Mesenteric fat pad (tissue), 1 donor: ENCODE data around the gene LIFR. TPM values are rescaled to one million over a fixed set of nuclear protein-coding genes. Genes with fewer than 3 reads are reported as not detected.

Experiments used
- DNase-seq: peaks from one replicate; pipeline ENCODE4 v3.0.0-alpha.2; 2020; ENCODE audit warnings: low spot score
- total RNA-seq: library from RNA; stranded (reverse); fragmentation: NEBNext Ultra II Directional; extraction: Animal tissue kit (Norgen Biotek cat#: 25700); gene quantifications from one replicate; pipeline ENCODE4 v1.2.1, GENCODE V29; 2021
- donor health status: DM: yes; HTN: yes; CAD: no.

LIFR gene
- total RNA-seq, 1 donor from 2014 or later, result 97.9 TPM

DNA sequence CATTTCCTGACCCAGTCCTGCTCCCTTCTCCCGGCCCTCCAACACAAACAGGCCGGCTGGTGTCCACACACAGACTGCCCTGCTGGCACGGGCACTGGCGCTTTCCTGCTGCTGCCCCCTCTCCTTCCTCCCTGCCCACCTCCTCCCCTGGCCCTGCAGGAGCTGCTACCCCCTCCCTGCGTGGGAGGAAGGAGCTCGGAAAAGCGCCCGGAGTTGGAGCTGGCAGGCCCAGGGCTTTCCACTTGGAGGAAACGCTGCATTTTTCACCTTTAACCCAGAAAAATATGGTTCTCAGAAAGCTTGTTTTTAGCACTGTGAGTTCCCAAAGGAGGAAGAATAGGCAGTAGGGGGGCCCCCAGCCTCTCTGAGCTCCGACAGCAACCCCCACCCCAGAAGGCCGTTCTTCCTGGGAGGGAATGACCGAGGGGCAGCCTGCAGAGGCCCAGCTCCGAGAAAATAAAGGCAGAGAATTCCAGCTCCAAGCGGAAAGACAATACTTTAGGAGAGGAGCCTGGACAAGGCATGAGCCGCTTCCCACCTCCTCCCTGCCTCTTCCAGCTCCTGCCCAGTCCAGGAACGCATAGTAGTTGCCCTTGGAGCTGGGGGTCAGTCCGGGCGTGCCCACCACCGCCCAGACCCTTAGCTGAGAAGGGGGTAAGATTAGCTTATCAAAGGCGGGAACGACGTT, 88.9 kb downstream of the LIFR start:
- no peak for DNase-seq

DNA sequence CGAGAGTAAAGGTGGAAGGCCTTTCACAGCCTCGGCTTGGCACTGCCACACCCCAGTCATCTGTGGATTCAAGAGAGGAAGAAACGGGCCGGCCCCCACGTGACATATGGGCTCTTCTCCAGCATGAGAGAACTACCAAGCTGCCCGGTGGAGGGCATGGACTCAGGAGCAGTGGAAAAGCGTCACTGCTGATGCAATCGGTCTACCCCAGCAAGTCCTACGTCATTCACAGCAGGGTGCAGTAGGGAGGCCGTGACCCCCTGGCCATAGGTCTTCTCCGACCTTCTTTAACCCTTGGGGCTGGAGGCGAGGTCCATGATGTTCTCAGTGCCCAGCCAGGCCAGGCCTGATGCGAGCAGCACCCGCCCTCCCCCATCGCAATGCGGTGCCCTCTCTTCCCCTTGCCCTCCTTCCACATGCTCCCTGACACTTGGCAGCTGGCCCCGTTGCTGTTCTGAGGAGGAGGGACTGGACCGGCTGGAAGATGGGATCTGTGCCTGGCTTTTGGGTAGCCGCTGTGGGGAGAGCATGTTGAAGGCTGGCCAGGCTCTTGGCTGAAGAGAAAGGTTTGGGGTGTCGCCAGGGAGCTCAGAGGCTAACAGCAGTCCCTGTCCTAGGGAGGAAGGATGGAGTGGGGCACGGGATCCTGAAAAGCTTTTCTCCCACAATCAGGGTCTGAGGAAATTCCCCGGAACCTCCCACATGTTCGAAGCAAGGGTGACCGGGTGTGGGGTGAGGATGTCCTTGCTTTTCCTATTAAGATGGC, 89.8 kb downstream of the LIFR start:
- DNase-seq, result no peak

DNA sequence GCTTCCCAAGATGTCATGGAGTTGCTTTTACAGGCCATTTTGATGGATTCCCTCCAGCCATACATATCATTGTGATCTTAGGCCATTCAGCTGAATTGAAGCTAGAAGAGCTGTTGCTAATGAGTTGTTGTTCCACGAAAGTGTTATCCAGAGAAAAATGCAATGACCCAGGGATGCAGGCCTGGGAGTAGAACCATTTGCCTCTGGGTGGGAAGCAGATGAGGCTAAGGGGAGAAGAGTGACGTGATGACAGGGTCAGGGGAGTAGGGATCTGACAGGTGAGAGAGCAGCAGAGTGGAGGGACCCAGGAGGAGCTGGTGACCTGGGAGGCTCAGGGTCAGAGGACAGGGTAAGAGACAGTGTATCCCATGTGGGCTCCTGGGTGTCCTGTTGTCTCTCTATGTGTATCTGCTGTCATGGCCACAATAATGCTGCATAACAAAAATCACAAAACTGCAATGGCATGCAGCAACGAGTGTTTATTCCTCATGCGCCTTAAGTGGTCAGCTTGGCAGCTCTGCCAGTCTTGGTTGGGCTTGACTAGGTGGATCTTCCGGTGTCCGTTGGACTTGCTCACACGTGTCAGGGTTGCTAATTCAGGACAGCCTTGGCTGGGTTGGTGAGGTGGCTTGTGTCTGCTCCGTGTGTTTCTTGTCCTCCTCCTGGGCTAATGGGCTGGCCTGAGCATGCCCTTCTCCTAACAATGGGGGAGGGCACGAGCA, 90.6 kb downstream of the LIFR start:
- DNase-seq, result no peak

DNA sequence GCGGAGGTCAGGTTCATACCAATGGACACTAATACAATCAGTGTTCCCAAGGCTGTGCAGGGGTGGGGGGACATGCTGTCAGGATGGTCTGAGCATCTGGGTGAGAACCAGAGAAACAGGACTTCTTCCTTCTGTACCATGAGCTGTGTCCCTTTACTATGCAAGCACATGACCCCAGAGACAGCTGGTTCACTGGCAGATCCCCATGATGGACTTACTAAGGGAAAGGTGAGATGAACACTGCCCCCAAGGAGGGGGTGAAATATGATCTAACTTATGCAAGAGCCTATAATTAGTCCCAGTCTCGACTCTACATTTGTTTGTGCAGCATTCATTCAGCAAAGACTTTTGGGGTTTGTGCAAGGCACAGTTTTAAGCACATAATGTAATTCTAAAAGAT, 91.4 kb downstream of the LIFR start:
- no peak for DNase-seq

DNA sequence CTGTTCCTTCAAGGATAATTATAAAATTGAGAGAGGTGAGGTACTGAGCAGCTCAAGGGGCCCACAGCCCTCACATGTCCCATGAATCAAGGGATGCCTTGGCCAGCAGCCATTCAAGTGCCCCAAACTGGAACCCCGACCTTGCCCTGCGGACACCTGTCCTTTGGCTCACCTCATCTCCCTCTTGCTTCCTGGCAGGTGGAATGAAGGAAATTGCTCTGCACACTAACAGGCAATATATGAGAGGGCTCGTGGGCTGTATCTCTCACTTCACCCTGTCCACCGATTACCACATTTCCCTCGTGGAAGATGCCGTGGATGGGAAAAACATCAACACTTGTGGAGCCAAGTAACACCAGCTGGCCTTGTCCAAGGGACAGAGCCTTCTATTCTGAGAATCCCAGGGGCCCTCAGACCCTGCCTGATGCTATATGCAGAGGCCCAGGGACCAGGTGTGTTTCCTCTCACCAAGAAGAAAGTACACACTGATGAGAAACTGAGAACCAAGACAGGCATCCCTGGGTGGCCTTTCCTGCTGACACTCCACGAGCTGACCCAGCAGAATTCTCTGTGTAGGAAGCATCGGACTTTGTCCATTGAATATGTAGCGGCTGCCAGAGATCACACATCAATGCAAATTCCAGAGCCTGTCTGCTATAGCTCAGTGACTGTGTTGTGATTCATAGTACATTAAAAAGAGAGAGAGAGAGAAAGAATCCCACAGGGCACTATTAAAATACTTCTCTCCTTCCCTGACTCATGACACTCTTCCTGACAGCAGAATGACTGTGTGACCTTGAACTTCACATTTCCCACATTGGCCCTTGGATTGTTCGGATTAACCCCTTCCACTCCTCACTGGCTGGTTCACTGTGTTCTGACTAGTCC, 92.6 kb downstream of the LIFR start:
- no peak for DNase-seq

DNA sequence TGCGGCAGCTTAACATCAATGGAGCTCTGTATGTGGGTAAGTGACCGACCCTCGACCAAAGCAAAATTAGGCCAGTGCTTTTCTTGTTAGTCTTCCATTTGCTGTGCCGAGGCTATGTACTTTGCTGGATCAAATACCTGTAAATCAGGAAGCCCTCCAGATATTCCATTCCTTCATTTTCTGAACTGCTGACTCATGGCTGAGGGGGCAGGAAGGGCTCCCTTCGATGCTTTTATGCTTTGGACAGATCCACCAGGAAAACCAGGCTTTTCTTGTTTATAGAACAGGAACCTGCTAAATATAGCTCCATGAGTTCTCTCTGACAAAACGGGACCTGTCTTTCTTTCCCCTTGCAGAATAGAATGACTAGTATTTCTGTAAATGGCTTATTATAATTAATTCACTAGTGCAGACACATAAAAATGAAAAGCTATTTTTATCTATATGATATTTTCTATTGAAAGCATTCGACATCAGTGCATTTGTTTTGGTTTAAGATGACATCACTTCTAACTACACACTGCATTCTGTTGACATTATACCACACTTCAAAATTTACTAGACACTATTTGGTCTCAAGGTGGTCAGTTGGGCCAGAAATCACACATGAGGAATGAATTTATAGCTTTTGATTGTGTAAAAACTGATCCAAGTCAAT, 93.3 kb downstream of the LIFR start:
- DNase-seq, result no peak

DNA sequence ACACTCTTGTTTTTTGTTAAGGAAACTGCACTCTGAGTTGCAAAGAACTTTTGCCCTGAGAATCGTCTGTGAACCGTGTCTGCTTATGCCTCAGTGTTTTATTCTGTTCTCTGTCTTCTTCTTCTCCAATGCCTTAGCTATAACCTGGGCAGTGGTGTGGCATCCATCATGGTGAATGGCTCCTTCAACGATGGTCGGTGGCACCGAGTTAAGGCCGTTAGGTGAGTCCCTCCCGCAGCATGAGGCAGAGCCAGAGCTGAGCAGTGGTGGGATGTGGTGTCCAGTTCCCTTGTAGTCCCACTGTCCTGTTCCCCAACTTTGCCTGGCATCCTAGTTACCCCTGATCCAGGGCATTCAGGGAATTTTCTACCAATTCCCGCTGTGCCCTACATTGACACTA, 98.3 kb downstream of the LIFR start:
- DNase-seq, result no peak

DNA sequence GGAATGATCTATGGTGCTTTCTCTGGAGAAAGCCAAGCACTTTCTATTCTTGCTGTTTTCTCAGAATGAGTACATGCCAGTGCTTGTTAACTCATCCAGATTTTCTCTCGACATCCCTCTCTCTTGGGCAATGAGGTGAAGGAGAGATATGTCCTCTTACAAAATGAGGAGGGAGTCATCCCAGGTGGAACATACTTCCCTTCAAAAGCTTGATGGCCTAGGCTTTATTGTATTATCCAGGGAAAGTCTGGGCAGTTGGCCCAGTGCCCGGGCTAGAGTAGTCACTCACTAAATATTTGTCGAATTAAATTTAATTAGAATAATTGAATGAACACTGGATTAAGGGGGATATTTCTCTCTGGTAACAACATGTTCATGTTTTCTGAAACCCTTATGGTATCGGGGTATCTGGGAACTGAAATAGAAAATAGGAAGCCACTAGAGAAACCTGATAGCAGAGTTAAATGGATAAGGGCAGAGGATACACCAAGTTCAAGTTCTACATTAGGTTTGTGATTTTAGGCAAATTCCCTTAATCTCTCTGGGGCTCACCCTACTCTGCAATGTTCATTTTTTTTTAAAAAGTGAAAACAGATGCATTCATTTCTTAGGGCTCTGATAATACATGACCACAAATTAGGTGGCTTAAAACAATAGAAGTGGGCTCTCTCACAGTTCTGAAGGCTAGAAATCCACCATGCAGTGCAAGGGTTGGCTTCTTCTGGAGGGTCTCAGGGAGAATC, 99.6 kb downstream of the LIFR start:
- DNase-seq, result no peak

DNA sequence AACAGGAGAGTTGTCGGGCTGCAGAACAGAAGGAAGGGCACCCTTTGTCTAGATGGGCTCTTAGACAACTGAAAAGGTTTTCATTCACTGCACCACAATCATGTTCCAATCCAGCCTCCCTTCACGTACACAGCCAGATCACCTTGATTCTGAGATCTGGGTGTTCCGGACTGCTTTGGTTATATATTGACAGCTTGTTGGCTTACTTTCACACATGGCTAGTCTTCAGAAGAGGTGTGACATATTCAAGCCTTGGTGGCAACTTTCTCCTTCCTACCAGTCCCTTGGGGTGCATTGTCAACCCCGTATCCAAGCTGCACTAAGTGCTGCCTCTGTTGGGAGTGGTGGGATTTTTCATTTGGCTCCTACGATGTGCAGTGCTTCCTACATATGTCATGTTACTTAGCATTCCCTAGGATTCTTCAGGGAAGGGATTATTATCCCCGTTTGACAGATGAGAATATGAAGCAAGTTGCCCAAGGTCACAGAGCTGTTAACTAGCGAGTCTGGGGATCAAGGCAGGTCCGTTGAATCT, 100.6 kb downstream of the LIFR start:
- no peak for DNase-seq

DNA sequence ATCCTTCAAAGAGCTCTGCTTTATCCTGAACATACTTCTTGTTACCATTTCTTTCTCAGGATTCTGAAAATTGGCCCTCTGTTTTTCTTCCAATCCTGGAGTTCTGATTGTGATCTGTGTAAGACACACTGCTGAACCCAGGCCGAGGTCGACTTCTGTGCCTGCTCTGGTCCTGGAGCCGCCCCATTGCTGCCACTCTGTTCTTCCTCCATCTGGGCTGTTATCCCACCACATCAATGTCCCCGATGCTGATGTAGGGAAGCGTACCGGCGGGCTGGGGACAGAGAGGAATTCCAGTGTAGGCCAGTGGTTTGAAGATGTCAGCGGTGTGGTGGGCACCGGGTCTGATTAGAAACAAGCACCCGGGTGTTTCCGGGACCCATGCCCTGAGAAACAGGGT, 102.5 kb downstream of the LIFR start:
- DNase-seq, result no peak

DNA sequence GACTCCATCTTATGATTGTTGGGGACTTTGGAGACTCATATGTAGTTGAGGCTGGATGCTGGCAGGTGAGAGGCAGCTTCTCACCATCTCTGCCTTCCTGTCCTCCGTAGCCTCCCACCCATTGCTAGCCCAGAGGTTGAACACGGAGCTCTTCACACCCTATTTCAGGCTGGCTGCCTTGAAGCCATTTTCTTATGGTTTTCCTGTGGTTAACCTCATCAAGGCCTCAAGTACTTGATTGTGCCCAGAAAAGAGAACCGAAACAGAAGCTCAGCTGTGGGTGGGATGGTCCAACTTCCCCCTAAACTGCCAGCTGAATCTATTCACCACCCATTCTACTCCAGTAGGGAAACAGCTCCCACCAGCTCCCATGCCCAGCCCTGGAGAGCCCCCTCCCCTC, 102.9 kb downstream of the LIFR start:
- no peak for DNase-seq

DNA sequence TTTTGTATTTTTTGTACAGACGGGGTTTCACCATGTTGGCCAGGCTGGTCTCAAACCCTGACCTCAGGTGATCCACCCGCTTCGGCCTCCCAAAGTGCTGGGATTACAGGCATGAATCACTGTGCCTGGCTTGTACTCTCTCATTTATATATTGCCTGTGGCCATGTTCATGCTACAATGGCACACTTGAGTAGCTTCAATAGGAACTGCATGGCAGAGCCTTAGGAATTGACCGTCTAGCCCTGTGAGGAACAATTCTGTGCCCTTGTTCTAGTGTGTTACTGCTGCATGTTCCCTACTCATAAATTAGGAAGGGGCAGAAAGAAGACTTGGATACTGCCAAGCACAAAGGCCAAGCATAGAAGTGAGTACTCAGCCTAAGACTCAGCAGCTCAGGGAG, 104.2 kb downstream of the LIFR start:
- no peak for DNase-seq

DNA sequence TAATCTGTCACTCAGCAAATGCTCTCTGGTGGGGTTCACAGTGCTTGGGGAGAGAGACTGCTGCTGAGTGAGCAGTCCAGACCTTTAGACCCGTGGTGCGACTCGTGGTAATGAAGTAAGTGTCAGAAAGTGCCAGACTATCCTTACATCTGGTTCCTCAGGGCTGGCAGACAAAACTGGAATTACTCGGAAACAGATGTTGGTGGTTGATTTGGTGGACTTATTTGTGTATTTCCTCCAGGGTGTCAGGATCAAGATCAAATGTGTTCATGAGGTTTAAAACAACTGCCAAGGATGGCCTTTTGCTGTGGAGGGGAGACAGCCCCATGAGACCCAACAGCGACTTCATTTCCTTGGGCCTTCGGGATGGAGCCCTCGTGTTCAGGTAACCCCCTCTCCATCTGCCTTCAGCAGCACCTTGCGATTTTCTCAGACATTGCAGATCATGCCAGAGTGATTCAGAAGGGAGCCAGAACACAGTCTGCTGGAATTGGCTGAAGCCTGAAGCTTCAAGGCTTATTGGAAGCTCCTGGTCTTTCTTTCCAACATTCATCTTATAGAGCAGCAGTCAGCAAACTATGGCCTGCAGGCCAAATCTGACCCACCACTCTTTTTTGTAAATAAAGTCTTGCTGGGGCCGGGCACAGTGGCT, 105.2 kb downstream of the LIFR start:
- DNase-seq, result no peak

DNA sequence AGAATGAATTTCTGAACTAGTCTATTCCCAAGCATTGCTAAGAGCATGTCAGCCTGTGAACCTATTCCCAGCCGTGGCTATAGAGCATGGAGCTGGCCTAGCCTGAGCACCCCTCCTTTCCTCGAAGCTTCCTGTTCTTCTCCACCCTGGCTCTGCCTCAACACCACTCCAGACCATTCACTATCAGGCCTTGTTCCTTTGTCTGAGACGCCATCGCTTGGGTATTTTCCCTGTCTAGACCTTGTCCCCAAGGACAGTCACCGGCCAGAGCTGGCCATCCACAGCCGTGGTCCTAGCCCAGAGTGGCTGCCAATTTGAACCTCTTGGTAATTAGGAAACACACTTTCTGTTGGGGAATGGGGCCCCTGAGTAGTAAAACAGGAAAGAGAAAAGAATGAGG, 105.8 kb downstream of the LIFR start:
- no peak for DNase-seq

DNA sequence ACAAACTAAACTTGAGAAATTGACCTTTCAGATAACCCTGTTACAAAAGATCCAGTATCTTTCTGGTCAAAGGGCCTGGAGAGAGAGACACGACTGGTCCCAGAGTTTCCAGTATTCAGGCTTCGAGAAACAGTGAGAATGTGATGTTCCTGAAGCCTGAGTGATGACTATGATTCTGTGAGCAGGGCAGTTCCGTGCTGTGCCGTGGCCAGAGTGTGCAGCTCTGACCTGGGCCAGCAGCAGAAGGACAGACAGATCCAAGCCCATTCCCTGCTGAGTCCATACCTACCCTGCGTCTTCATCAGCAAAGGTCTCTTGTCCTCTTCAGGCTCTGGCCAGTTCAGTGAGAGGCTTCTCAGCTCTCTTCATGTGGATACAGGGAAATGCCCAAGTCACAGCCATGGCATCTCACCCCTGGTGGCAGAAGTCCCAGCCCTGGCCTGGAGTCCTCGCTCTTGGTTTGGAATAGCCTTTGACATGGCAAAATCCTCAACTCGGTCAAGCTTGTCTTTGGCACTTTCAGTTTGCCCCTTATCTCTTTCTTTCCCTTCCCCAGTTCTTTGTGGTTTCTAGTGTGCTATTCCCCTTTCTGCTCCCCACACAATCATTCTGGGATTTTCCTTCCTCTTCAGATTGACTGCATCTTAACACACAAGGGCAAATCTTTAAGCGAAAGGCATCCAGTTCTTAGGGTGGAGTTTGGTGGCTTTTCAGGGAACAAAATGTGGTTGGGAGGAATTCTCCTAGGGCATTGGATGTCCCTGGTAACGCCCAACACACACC, 107.7 kb downstream of the LIFR start:
- DNase-seq, result no peak

DNA sequence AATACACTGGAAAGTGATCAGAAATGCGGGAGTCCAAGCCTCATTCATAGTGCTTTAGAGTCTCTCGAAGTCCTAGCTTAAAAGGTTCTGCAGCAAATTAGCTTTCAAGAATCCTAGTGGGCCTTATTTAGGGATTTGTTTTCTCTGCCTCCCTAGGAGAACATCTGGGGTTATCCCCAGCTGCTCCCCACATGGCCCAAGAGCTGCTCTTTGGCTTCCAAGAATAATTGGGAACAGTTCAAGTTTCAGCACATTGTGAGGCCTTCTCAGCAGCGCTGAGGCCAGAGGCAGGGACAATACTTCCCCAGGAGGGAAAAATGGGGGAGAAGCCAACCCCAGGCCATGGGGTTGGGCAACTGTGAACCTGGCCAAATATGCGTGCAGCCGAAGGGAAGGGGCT, 108.7 kb downstream of the LIFR start:
- DNase-seq, result no peak

DNA sequence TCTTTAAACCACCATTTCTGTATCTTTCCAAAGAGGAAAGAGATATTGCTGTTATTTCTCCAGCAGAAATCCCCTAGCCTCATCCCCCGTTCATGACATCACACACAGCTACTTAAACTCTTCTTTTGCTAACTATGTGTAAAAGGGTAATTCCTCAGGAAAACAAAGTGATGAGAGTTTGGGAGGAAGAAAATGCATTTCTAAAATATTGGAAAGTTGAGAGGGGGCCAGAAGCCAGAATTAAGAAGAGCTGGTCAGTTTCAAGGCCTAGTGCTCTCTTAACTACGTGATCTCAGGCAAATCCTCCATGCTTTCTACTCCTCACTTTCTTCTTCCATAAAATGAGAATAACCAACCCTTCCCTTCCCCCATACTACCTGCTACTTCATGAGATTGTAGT, 109.4 kb downstream of the LIFR start:
- DNase-seq, result no peak

DNA sequence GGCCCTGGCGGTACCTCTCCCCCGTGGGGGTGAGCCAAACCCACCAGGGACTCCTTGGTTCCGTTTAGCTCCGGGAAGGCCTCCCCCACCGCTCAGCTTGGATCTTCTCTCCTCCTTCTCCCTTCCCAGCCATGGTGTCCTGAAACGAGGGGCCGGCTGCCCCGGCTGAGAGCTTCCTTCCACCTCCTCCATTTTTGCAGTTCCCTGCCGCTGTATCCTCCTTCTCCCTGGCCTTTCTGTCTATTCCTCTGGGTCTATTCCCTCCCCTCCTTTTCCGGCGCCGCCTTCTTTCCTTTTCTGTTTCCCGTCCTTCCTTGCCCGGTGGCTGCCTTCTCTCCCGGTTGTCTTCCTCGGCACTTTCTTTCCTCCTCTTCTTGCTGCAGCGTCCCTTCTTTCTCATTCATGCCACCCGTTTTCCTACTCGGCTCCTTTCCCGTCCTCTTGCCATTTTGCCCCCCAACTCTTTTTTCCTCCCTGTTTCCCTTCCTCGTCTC, 110.4 kb downstream of the LIFR start:
- DNase-seq, result no peak
